Mucosa of rectum (tissue), 2 donors: Measurements from ENCODE around the gene RPUSD3.
"Not testable (repeated sequence)": the region's sequence is repeated elsewhere in the genome, so short reads cannot be mapped to it uniquely, and the experiment has no call there.

Experiments
- H3K27ac ChIP-seq, 2 donors: one replicate each; pipeline ENCODE4 v1.7.0; 2013; ENCODE audit warnings: inconsistent platforms in 2 of 2, low read depth in 2 of 2, low read length in 2 of 2
- H3K27me3 ChIP-seq, 2 donors: one replicate each; pipeline ENCODE4 v1.7.0; 2013; ENCODE audit warnings: low read length in 2 of 2; ENCODE audit not compliant: control insufficient read depth in 2 of 2, insufficient read depth in 2 of 2
- H3K36me3 ChIP-seq, 2 donors: one replicate each; pipeline ENCODE4 v1.7.0; 2013; ENCODE audit warnings: low read length in 2 of 2; ENCODE audit not compliant: control insufficient read depth in 2 of 2, insufficient read depth in 2 of 2
- H3K4me1 ChIP-seq, 2 donors: one replicate each; pipeline ENCODE4 v1.7.0; 2013; ENCODE audit warnings: low read length in 2 of 2, mild to moderate bottlenecking in 1 of 2; ENCODE audit not compliant: control insufficient read depth in 2 of 2, insufficient read depth in 2 of 2
- H3K4me3 ChIP-seq, 2 donors: one replicate each; pipeline ENCODE4 v1.7.0; 2013; ENCODE audit warnings: low read length in 2 of 2
- H3K9ac ChIP-seq, 2 donors: one replicate each; pipeline ENCODE4 v1.7.0; 2013; ENCODE audit warnings: low read length in 2 of 2, low read depth in 1 of 2, mild to moderate bottlenecking in 1 of 2
- H3K9me3 ChIP-seq, 2 donors: one replicate each; pipeline ENCODE4 v1.7.0; 2013; ENCODE audit warnings: low read length in 2 of 2; ENCODE audit not compliant: control insufficient read depth in 2 of 2
- donor health status: healthy.
- donor health status: Normal muscosa, but diverticular disease.

RPUSD3 gene

GRCh38 chr3:9866639-9867038 lies 22.8 kb upstream of the RPUSD3 start:
- Histone ChIP-seq H3K4me1 (peaks cover 0 to 4% of the 10 kb centered on the region in 2 donors), H3K27ac (no peak overlapping the region)

DNA sequence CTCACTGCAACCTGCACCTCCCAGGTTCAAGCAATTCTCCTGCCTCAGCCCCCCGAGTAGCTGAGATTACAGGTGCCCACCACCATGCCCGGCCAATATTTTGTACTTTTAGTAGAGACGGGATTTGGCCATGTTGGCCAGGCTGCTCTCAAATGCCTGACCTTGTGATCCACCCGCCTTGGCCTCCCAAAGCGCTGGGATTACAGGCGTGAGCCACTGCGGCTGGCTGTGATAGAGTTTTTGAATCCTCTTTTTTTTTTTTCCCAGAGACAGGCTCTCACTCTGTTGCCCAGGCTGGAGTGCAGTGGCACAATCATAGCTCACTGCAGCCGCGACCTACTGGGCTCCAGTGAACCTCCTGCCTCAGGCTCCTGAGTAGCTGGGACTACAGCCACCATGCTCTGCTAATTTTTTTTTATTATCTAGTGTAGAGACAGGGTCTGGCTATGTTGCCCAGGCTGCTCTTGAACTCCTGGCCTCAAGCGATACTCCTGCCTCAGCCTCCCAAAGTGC lies 21.4 kb upstream of the RPUSD3 start:
- H3K36me3 ChIP-seq, H3K27ac ChIP-seq, H3K9ac ChIP-seq, H3K4me3 ChIP-seq, H3K27me3 ChIP-seq, H3K9me3 ChIP-seq, H3K4me1 ChIP-seq: not testable (repeated sequence)

More at GRCh38 chr3:9866639-9867038, 22.8 kb upstream of the RPUSD3 start:
- Histone ChIP-seq H3K9ac (no peak overlapping the region), H3K36me3 (no peaks in the 10 kb centered on the region), H3K27me3 (no peaks in the 10 kb centered on the region), H3K9me3 (no peaks in the 10 kb centered on the region), H3K4me3 (no peak overlapping the region)

DNA sequence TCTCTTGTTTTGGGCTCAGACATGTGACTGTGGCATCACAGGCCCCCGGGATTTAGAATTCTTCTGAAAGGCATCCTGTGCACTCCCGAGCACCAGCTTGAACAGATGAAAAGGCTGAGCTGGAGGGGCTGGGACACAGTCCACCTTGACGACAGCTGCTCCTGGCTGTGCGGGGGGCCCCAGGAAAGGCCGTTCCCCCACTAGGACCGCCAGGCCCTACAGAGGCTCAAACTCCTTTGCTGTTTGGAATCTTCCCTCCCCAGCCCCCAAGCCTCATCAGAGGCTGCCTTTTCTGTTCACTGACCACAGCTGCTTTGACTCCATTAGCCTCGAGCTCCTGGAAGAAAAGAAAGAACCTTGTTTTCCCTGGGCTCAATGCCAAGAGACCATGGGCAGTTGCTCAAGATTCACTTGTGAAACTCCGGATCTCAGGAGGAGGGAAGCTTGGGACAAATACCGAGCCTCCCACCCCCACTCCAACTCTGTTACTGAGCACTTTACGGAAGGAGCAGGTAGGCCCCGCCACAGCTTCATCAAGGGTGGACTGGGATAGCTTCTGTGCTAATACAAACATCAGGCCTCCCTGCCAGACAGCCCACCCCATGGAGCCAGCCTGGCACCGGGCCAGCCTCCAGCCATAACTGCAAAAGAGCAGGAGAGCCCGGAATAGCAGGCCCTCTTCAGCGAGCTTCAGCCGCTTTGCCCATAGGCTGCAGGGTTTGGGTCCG lies 20.6 kb upstream of the RPUSD3 start:
- H3K36me3 ChIP-seq: no peaks in the 10 kb centered on the region
- H3K9ac ChIP-seq: no peak overlapping the region
- H3K27me3 ChIP-seq: no peaks in the 10 kb centered on the region
- peaks cover 0 to 4% of the 10 kb centered on the region in 2 donors for H3K4me1 ChIP-seq
- no peak overlapping the region for H3K4me3 ChIP-seq
- no peaks in the 10 kb centered on the region for H3K9me3 ChIP-seq
- peak overlapping the region in 1 of 2 donors; percentile 23 for H3K27ac ChIP-seq

DNA sequence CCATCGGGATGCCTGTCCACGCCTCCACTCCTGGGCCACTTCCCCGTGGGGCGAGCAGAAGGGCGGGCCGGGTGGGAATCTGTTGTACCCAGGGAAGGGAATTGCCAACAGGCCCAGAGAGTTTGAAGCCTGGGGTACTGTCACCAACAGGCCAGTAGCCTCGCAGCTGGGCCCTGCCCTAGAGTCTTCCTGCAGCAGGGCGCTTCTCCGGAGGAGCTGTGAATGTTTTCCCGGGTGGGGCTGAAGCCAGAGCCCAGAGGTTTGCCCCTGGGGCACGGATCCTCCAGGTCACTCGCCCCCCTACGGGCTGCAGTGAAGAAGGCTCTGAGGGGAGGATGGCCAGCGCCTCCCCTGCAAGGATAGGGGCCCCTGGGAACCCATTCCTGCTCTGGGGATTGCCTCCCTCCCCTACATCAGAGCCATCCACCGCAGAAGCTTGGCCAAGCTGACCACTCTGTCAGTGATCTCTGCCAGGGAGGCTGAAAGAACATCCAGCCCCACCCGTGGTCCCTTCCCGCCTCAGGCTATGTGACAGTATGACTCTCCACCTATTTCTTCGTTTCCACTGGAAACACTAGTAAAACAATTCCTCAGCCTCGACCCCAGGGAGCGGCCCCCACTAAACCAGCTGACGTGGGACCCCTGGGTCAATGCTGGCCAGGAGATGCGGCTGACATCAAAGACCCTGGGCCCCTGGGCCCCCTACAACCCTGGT lies 19.4 kb upstream of the RPUSD3 start:
- peak overlapping the region; percentile 48 to 52 for H3K4me3 ChIP-seq
- no peaks in the 10 kb centered on the region for H3K9me3 ChIP-seq
- H3K4me1 ChIP-seq: peaks cover 0 to 4% of the 10 kb centered on the region in 2 donors
- no peaks in the 10 kb centered on the region for H3K27me3 ChIP-seq
- H3K9ac ChIP-seq: peak overlapping the region in 1 of 2 donors; percentile 65
- no peak overlapping the region for H3K27ac ChIP-seq
- H3K36me3 ChIP-seq: no peaks in the 10 kb centered on the region

- Histone ChIP-seq H3K27ac (peak overlapping the region in 1 of 2 donors; percentile 38), H3K9me3 (no peaks in the 10 kb centered on the region), H3K27me3 (no peaks in the 10 kb centered on the region), H3K4me1 (peaks cover 0 to 4% of the 10 kb centered on the region in 2 donors), H3K4me3 (peak overlapping the region; percentile 48 to 52), H3K36me3 (no peaks in the 10 kb centered on the region), H3K9ac (peak overlapping the region in 1 of 2 donors; percentile 65)
Measured at GRCh38 chr3:9862391-9863057, 18.7 kb upstream of the RPUSD3 start.

DNA sequence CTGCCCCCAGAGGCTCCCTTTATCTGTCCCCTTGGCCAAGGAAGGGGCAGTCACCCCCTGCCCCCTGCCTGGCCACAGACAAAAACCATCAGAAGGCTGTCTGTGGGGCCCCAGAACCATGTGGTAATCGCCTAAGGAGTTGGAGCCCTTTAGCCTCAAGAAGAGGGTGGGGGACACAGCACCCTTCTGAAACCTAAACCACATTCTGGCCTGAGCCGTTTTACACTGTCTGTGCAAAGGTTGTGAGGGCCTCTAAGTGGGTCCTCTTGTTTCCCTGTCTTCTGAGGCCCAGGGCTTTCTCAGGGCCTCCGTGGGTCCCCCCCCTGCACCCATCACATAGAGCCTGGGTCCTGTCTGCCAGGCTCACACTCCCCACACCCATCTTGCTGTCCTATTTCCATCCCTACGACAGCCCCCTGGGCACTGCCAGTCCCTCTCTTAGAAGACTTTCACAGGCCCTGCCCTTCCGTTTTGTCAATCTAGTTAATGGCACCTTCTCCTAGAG lies 17.9 kb upstream of the RPUSD3 start:
- no peaks in the 10 kb centered on the region for H3K36me3 ChIP-seq
- no peak overlapping the region for H3K9ac ChIP-seq
- H3K27ac ChIP-seq: no peak overlapping the region
- no peak overlapping the region for H3K4me3 ChIP-seq
- H3K4me1 ChIP-seq: peaks cover 0 to 4% of the 10 kb centered on the region in 2 donors
- no peaks in the 10 kb centered on the region for H3K9me3 ChIP-seq
- no peaks in the 10 kb centered on the region for H3K27me3 ChIP-seq

DNA sequence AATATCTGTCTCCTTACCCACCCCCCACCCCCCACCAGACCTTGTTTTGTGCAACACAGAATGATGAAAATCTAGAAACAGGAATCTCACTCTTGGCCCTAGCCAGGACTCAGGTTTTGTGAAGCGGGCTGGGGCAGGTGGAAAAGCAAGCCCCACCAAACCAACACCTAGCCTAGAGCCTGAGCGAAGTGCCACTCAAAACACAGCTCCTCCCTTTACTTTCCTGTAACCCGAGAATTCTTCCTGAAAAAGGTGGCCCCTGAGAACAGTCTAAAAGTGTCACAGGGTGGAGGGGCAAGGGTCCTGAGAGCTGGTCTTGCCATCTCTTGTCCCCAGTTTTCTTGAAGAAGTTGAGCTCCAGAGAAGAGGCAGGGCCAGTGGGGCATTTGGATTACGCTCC lies 17.4 kb upstream of the RPUSD3 start:
- H3K27me3 ChIP-seq: no peaks in the 10 kb centered on the region
- peaks cover 0 to 4% of the 10 kb centered on the region in 2 donors for H3K4me1 ChIP-seq
- H3K27ac ChIP-seq: no peak overlapping the region
- H3K9ac ChIP-seq: no peak overlapping the region
- H3K9me3 ChIP-seq: no peaks in the 10 kb centered on the region
- H3K36me3 ChIP-seq: no peaks in the 10 kb centered on the region
- no peak overlapping the region for H3K4me3 ChIP-seq

- Histone ChIP-seq H3K9me3 (no peaks in the 10 kb centered on the region), H3K9ac (no peak overlapping the region), H3K27ac (no peak overlapping the region), H3K4me3 (no peak overlapping the region), H3K27me3 (no peaks in the 10 kb centered on the region), H3K36me3 (no peaks in the 10 kb centered on the region), H3K4me1 (peaks cover 0 to 4% of the 10 kb centered on the region in 2 donors)
Measured at GRCh38 chr3:9859530-9860025, 15.8 kb upstream of the RPUSD3 start.

DNA sequence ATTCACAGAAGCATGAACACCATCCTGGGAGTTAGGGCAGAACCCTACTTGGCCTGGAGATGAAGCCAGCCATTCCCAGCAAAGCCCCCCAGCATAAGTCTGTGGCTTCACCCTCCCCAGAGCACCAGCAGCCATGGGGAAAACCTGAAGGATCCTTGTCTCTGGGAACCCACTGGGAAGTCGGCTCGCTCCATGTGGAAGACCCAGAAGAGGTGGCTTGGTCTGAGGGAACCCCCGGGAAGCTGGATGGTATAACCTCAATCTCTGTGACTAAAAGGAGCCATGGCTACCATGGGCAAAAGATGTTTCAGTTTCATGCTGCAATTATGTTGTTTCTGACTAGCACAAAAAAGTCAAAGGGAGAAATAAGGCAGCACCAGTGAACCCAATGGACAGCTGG lies 11.8 kb upstream of the RPUSD3 start:
- H3K4me1 ChIP-seq: no peaks in the 10 kb centered on the region
- no peak overlapping the region for H3K27ac ChIP-seq
- no peak overlapping the region for H3K9ac ChIP-seq
- H3K9me3 ChIP-seq: no peaks in the 10 kb centered on the region
- H3K27me3 ChIP-seq: no peaks in the 10 kb centered on the region
- no peaks in the 10 kb centered on the region for H3K36me3 ChIP-seq
- no peak overlapping the region for H3K4me3 ChIP-seq
